CD4-positive, alpha-beta T cell treated with Interleukin-4 for 4 hours (primary cell): Measurements from ENCODE around the gene SETD1B.
"Not testable (repeated sequence)": the region's sequence is repeated elsewhere in the genome, so short reads cannot be mapped to it uniquely, and the experiment has no call there.

Experiments
- DNase-seq: peaks from one replicate; pipeline ENCODE4 v3.0.0-alpha.2; 2020

SETD1B gene

GRCh38 chr12:121781484-121781997, 22.3 kb upstream of the SETD1B start:
- DNase-seq, result no peak

- peak; percentile 76 for DNase-seq
Observed at GRCh38 chr12:121781998-121782979, 21.5 kb upstream of the SETD1B start.

GRCh38 chr12:121783766-121784165, 20.0 kb upstream of the SETD1B start:
- DNase-seq, result no peak

- DNase-seq, result no peak
Observed at GRCh38 chr12:121784460-121784859, 19.3 kb upstream of the SETD1B start.

- no peak for DNase-seq
Observed at GRCh38 chr12:121786440-121786825, 17.4 kb upstream of the SETD1B start.

- DNase-seq, result peak; percentile 68
Observed at GRCh38 chr12:121787063-121788025, 16.5 kb upstream of the SETD1B start.

GRCh38 chr12:121788176-121788818, 15.5 kb upstream of the SETD1B start:
- no peak for DNase-seq

- no peak for DNase-seq
Observed at GRCh38 chr12:121789233-121789781, 14.5 kb upstream of the SETD1B start.

GRCh38 chr12:121789800-121790728, 13.7 kb upstream of the SETD1B start:
- DNase-seq, result peak; percentile 94

- not testable (repeated sequence) for DNase-seq
Observed at GRCh38 chr12:121790785-121791184, 13.0 kb upstream of the SETD1B start.

- no peak for DNase-seq
Observed at GRCh38 chr12:121791671-121792551, 11.9 kb upstream of the SETD1B start.

- DNase-seq, result no peak
Observed at GRCh38 chr12:121792607-121793439, 11.0 kb upstream of the SETD1B start.

- no peak for DNase-seq
Observed at GRCh38 chr12:121793440-121793837, 10.4 kb upstream of the SETD1B start, which contains the start of gene RHOF. Gene RHOF (minus strand): TSS chr12:121793688. CDS start chr12:121793633, 55 bp downstream.

GRCh38 chr12:121793838-121794533, 9.8 kb upstream of the SETD1B start:
- peak; percentile 94 for DNase-seq

GRCh38 chr12:121794534-121795033, 9.2 kb upstream of the SETD1B start:
- no peak for DNase-seq

- peak; percentile 81 for DNase-seq
Observed at GRCh38 chr12:121795034-121795968, 8.5 kb upstream of the SETD1B start.
